WTC11 (cell line): Measurements from ENCODE around the gene PNO1.

Experiments
- AFF4 ChIP-seq: sonication (generic); formaldehyde crosslinking; IDR thresholded peaks from 2 replicates; pipeline ENCODE4 v1.8.1; 2023; ENCODE audit warnings: mild to moderate bottlenecking, missing genetic modification reagents, borderline replicate concordance
- CBFB ChIP-seq: sonication (generic); formaldehyde crosslinking; IDR thresholded peaks from 2 replicates; pipeline ENCODE4 v1.8.1; 2022; ENCODE audit warnings: mild to moderate bottlenecking, low read depth, missing genetic modification reagents
- CTCF ChIP-seq: fragments of 200-600 bp; IDR thresholded peaks from 2 replicates; pipeline ENCODE4 v1.8.0; 2022; ENCODE audit warnings: antibody characterized with exemption
- ELF4 ChIP-seq: sonication (generic); formaldehyde crosslinking; IDR thresholded peaks from 2 replicates; pipeline ENCODE4 v1.8.1; 2022; ENCODE audit warnings: low read depth, mild to moderate bottlenecking, moderate library complexity, missing genetic modification reagents
- IRF1 ChIP-seq: sonication (generic); formaldehyde crosslinking; IDR thresholded peaks from 2 replicates; pipeline ENCODE4 v1.8.0; 2023; ENCODE audit warnings: missing genetic modification reagents
- MYBL2 ChIP-seq: sonication (generic); formaldehyde crosslinking; IDR thresholded peaks from 2 replicates; pipeline ENCODE4 v1.8.1; 2023; ENCODE audit warnings: mild to moderate bottlenecking, moderate library complexity, missing genetic modification reagents
- PREB ChIP-seq: sonication (generic); formaldehyde crosslinking; IDR thresholded peaks from 2 replicates; pipeline ENCODE4 v1.8.1; 2022; ENCODE audit warnings: mild to moderate bottlenecking, missing genetic modification reagents, moderate library complexity, borderline replicate concordance
- TP53 ChIP-seq: sonication (generic); formaldehyde crosslinking; IDR thresholded peaks from 2 replicates; pipeline ENCODE4 v1.8.1; 2023; ENCODE audit warnings: mild to moderate bottlenecking, missing genetic modification reagents
- ZNF138 ChIP-seq: sonication (generic); formaldehyde crosslinking; conservative IDR thresholded peaks from 2 replicates; pipeline ENCODE4 v1.8.1; 2022; ENCODE audit warnings: mild to moderate bottlenecking, moderate library complexity, missing genetic modification reagents
- TF ChIP-seq, protein P1 (sequence below): sonication (generic); formaldehyde crosslinking; IDR thresholded peaks from 2 replicates; pipeline ENCODE4 v1.8.0; 2023; ENCODE audit warnings: missing genetic modification reagents, mild to moderate bottlenecking, borderline replicate concordance

DNA sequence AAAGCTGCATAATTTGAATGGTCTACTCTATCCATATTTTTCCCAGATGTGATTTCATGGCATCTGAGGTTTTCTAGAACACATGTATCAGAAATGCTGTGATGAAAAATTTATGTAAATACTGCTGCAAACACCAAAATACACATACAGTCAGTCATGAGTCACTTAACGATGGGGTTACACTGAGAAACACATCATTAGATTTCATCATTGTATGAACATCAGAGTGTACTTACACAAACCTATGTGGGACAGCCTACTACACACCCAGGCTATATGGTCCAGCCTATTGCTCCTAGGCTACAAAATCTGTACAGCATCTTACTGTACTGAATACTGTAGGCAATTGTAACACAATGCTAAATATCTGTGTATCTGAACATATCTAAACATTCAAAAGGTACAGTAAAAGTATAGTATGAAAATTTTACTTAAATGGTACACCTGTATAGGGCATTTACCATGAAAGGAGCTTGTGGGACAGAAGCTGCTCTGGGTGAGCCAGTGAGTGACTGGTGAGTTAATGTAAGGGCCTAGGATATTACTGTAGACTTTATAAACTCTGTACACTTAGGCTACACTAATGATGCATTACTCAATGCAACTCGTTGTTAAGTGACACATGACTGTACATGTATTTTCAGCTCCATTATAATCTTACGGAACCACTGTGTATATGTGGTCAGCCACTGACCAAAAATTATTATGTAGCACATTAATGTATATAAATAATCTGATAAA is 33.5 kb downstream of the PNO1 start:
- TF ChIP-seq ZNF138 (CRISPR knock-in tag) (no peak), MYBL2 (no peak), AFF4 (CRISPR knock-in tag) (no peak), PREB (CRISPR knock-in tag) (no peak), CTCF (no peak), CBFB (no peak), IRF1 (CRISPR knock-in tag) (no peak), TP53 (CRISPR knock-in tag) (no peak), ELF4 (CRISPR knock-in tag) (no peak)
- TF ChIP-seq, protein P1, sequence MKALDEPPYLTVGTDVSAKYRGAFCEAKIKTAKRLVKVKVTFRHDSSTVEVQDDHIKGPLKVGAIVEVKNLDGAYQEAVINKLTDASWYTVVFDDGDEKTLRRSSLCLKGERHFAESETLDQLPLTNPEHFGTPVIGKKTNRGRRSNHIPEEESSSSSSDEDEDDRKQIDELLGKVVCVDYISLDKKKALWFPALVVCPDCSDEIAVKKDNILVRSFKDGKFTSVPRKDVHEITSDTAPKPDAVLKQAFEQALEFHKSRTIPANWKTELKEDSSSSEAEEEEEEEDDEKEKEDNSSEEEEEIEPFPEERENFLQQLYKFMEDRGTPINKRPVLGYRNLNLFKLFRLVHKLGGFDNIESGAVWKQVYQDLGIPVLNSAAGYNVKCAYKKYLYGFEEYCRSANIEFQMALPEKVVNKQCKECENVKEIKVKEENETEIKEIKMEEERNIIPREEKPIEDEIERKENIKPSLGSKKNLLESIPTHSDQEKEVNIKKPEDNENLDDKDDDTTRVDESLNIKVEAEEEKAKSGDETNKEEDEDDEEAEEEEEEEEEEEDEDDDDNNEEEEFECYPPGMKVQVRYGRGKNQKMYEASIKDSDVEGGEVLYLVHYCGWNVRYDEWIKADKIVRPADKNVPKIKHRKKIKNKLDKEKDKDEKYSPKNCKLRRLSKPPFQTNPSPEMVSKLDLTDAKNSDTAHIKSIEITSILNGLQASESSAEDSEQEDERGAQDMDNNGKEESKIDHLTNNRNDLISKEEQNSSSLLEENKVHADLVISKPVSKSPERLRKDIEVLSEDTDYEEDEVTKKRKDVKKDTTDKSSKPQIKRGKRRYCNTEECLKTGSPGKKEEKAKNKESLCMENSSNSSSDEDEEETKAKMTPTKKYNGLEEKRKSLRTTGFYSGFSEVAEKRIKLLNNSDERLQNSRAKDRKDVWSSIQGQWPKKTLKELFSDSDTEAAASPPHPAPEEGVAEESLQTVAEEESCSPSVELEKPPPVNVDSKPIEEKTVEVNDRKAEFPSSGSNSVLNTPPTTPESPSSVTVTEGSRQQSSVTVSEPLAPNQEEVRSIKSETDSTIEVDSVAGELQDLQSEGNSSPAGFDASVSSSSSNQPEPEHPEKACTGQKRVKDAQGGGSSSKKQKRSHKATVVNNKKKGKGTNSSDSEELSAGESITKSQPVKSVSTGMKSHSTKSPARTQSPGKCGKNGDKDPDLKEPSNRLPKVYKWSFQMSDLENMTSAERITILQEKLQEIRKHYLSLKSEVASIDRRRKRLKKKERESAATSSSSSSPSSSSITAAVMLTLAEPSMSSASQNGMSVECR (CRISPR knock-in tag): no peak
